ENCODE results near the gene DMRTB1. TPM values are rescaled to one million over a fixed set of nuclear protein-coding genes. Genes with fewer than 3 reads are reported as not detected.

DMRTB1 gene
- total RNA-seq, result not detected

DNA sequence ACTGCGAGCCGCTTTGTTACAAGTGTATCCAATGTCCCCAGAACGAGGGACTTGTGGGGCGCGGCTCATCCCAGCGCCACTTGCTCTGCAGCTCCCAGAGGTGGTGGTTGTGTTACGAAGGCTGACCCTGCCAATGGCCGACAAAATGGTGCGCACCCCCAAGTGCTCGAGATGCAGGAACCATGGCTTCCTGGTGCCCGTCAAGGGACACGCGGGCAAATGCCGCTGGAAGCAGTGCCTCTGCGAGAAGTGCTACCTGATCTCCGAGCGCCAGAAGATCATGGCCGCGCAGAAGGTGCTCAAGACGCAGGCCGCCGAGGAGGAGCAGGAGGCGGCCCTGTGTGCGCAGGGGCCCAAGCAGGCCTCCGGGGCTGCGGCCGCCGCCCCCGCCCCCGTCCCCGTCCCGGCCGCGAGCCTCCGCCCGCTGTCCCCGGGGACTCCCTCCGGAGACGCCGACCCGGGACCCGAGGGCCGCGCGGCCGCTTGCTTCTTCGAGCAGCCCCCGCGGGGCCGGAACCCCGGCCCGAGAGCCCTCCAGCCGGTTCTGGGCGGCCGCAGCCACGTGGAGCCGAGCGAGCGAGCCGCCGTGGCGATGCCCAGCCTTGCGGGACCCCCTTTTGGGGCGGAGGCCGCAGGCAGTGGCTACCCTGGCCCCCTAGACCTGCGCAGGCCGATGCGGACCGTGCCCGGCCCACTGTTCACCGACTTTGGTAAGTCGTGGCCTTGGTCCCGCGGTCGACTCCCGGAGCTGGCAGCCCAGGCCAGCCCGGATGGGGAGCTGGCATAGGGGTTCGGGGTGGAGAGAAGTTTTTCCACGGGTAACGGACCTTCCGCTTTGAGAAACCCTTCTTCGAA lies at the start of gene DMRTB1:
Gene DMRTB1 (plus strand): TSS at position 79 of the 855 bp plus-strand sequence. CDS start 55 bp downstream, at position 134.
- Histone ChIP-seq H3K9ac (ENCODE audit: low read depth in 1 of 3, low read length in 3 of 3) (no peak within 1 kb of the TSS), H3K27ac (ENCODE audit: low read depth, low read length) (no peak within 1 kb of the TSS), H3K9me3 (ENCODE audit: control insufficient read depth in 3 of 3, low read length in 3 of 3) (no peaks in the 10 kb centered on the region), H3K36me3 (ENCODE audit: control insufficient read depth in 3 of 3, insufficient read depth in 3 of 3, low read length in 3 of 3) (no peaks in the 10 kb centered on the region), H3K27me3 (ENCODE audit: control insufficient read depth in 3 of 3, insufficient read depth in 3 of 3, low read length in 3 of 3) (peaks cover 0 to 12% (median 8%) of the 10 kb centered on the region in 3 donors), H3K4me3 (ENCODE audit: low read length in 3 of 3) (no peak within 1 kb of the TSS), H3K4me1 (ENCODE audit: control insufficient read depth in 3 of 3, insufficient read depth in 3 of 3, low read length in 3 of 3) (no peaks in the 10 kb centered on the region)

GRCh38 chr1:53409695-53410094 lies 49.5 kb upstream of the DMRTB1 start:
- no peaks in the 10 kb centered on the region for H3K9me3 ChIP-seq (ENCODE audit: control insufficient read depth in 3 of 3, low read length in 3 of 3)
- H3K4me1 ChIP-seq (ENCODE audit: control insufficient read depth in 3 of 3, insufficient read depth in 3 of 3, low read length in 3 of 3), result no peaks in the 10 kb centered on the region
- H3K27me3 ChIP-seq (ENCODE audit: control insufficient read depth in 3 of 3, insufficient read depth in 3 of 3, low read length in 3 of 3), result peaks cover 6 to 52% (median 42%) of the 10 kb centered on the region in 3 donors
- H3K9ac ChIP-seq (ENCODE audit: low read depth in 1 of 3, low read length in 3 of 3), result no peak overlapping the region
- no peak overlapping the region for H3K4me3 ChIP-seq (ENCODE audit: low read length in 3 of 3)
- no peak overlapping the region for H3K27ac ChIP-seq (ENCODE audit: low read depth, low read length)
- H3K36me3 ChIP-seq (ENCODE audit: control insufficient read depth in 3 of 3, insufficient read depth in 3 of 3, low read length in 3 of 3), result no peaks in the 10 kb centered on the region

DNA sequence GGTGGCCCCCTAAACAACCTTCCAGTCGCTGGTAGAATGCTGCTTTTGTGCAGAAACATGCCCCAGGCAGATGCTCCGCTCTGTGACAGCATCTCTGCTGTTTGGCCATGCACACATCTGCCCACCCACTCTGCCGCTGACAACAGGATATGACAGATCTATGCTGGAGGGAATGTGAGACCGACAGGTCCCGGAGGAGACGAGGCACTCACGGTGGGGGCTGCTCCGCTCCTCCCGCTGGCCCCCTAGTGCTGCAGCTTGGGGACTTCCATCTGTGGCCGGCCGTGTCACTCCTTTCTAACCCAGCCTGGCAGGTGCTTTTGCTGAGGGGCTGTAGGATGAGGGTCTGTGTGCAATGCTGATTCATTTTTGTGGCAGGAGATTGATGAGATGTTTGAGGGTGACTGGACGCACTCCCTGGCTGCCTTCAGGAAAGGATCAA lies 49.1 kb upstream of the DMRTB1 start:
- H3K4me1 ChIP-seq (ENCODE audit: control insufficient read depth in 3 of 3, insufficient read depth in 3 of 3, low read length in 3 of 3), result no peaks in the 10 kb centered on the region
- H3K36me3 ChIP-seq (ENCODE audit: control insufficient read depth in 3 of 3, insufficient read depth in 3 of 3, low read length in 3 of 3), result no peaks in the 10 kb centered on the region
- H3K27me3 ChIP-seq (ENCODE audit: control insufficient read depth in 3 of 3, insufficient read depth in 3 of 3, low read length in 3 of 3), result peaks cover 6 to 52% (median 42%) of the 10 kb centered on the region in 3 donors
- no peak overlapping the region for H3K9ac ChIP-seq (ENCODE audit: low read depth in 1 of 3, low read length in 3 of 3)
- no peak overlapping the region for H3K4me3 ChIP-seq (ENCODE audit: low read length in 3 of 3)
- H3K27ac ChIP-seq (ENCODE audit: low read depth, low read length), result no peak overlapping the region
- no peaks in the 10 kb centered on the region for H3K9me3 ChIP-seq (ENCODE audit: control insufficient read depth in 3 of 3, low read length in 3 of 3)

GRCh38 chr1:53410701-53411100 lies 48.5 kb upstream of the DMRTB1 start:
- Histone ChIP-seq H3K9ac (ENCODE audit: low read depth in 1 of 3, low read length in 3 of 3) (no peak overlapping the region), H3K27ac (ENCODE audit: low read depth, low read length) (no peak overlapping the region), H3K4me3 (ENCODE audit: low read length in 3 of 3) (no peak overlapping the region), H3K4me1 (ENCODE audit: control insufficient read depth in 3 of 3, insufficient read depth in 3 of 3, low read length in 3 of 3) (no peaks in the 10 kb centered on the region), H3K27me3 (ENCODE audit: control insufficient read depth in 3 of 3, insufficient read depth in 3 of 3, low read length in 3 of 3) (peaks cover 6 to 50% (median 42%) of the 10 kb centered on the region in 3 donors), H3K36me3 (ENCODE audit: control insufficient read depth in 3 of 3, insufficient read depth in 3 of 3, low read length in 3 of 3) (no peaks in the 10 kb centered on the region), H3K9me3 (ENCODE audit: control insufficient read depth in 3 of 3, low read length in 3 of 3) (no peaks in the 10 kb centered on the region)

GRCh38 chr1:53411541-53412152 lies 47.6 kb upstream of the DMRTB1 start:
- Histone ChIP-seq H3K27ac (ENCODE audit: low read depth, low read length) (no peak overlapping the region), H3K27me3 (ENCODE audit: control insufficient read depth in 3 of 3, insufficient read depth in 3 of 3, low read length in 3 of 3) (peaks cover 6 to 42% (median 41%) of the 10 kb centered on the region in 3 donors), H3K9me3 (ENCODE audit: control insufficient read depth in 3 of 3, low read length in 3 of 3) (no peaks in the 10 kb centered on the region), H3K4me3 (ENCODE audit: low read length in 3 of 3) (no peak overlapping the region), H3K36me3 (ENCODE audit: control insufficient read depth in 3 of 3, insufficient read depth in 3 of 3, low read length in 3 of 3) (no peaks in the 10 kb centered on the region), H3K9ac (ENCODE audit: low read depth in 1 of 3, low read length in 3 of 3) (no peak overlapping the region), H3K4me1 (ENCODE audit: control insufficient read depth in 3 of 3, insufficient read depth in 3 of 3, low read length in 3 of 3) (no peaks in the 10 kb centered on the region)

DNA sequence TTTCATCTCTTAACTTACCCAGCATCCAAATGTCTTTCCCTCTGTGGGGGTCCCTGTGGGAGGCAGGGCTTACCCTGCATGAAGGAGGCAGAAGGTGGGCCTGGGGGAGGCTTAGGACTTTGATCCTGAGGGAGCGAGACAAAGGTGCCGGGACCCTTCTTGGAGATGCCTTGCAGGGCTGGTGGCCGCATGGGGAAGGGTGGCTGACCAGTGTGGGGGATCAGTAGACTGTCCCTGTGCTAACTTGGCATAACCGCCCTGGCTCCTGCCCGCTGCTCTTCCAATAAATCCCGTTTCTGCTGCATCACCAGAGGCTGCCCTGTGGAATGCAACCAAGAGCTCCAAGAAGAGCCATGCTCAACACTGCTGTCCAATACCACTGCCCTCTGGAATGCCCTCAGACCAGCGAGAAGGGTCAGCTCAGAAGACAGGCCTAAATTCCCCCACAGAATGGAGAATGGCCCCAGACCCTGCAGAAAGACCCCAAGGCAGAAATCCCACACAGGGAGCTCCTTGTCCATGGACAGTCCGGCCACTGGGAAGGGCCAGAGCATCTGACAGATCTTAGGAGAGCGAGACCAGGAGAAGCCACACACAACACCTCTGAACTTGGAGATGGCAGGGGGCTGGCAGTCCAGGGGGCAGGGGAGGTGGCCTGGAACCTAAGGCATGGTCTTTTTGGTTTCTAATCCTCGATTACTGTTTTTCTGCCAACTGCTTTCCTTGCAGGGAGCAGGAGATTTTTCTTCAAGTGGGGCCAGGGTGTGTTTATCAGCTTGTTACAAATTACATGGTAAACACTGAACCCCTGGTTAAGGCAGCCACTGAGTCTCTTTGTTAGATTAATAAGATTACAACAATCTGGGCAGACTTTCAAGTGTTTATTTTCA lies 46.7 kb upstream of the DMRTB1 start:
- Histone ChIP-seq H3K9ac (ENCODE audit: low read depth in 1 of 3, low read length in 3 of 3) (no peak overlapping the region), H3K27ac (ENCODE audit: low read depth, low read length) (no peak overlapping the region), H3K9me3 (ENCODE audit: control insufficient read depth in 3 of 3, low read length in 3 of 3) (no peaks in the 10 kb centered on the region), H3K36me3 (ENCODE audit: control insufficient read depth in 3 of 3, insufficient read depth in 3 of 3, low read length in 3 of 3) (no peaks in the 10 kb centered on the region), H3K27me3 (ENCODE audit: control insufficient read depth in 3 of 3, insufficient read depth in 3 of 3, low read length in 3 of 3) (peaks cover 3 to 41% (median 35%) of the 10 kb centered on the region in 3 donors), H3K4me3 (ENCODE audit: low read length in 3 of 3) (no peak overlapping the region), H3K4me1 (ENCODE audit: control insufficient read depth in 3 of 3, insufficient read depth in 3 of 3, low read length in 3 of 3) (no peaks in the 10 kb centered on the region)

GRCh38 chr1:53413175-53414001 lies 45.8 kb upstream of the DMRTB1 start:
- peaks cover 0 to 43% (median 41%) of the 10 kb centered on the region in 3 donors for H3K27me3 ChIP-seq (ENCODE audit: control insufficient read depth in 3 of 3, insufficient read depth in 3 of 3, low read length in 3 of 3)
- H3K36me3 ChIP-seq (ENCODE audit: control insufficient read depth in 3 of 3, insufficient read depth in 3 of 3, low read length in 3 of 3), result no peaks in the 10 kb centered on the region
- no peaks in the 10 kb centered on the region for H3K4me1 ChIP-seq (ENCODE audit: control insufficient read depth in 3 of 3, insufficient read depth in 3 of 3, low read length in 3 of 3)
- no peak overlapping the region for H3K27ac ChIP-seq (ENCODE audit: low read depth, low read length)
- H3K4me3 ChIP-seq (ENCODE audit: low read length in 3 of 3), result no peak overlapping the region
- no peak overlapping the region for H3K9ac ChIP-seq (ENCODE audit: low read depth in 1 of 3, low read length in 3 of 3)
- no peaks in the 10 kb centered on the region for H3K9me3 ChIP-seq (ENCODE audit: control insufficient read depth in 3 of 3, low read length in 3 of 3)

DNA sequence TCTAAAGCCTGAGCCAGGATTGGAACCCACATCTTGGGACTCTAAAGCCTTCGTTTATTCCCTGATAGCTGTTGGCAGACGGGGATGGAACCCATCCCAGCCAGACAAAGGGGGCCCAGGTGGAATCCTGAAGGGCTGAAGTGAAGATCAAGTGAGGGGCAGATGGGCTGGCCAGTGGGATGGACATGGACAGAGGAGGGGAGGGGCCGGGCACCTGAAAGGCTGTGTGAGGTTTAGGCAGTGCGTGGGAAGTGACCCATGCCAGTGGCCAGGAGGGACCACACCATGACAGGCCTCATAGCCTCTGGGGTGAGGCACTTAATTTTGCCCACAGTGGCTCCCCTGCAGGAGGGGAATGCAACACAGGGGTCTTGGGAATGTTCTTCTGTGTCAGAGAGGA lies 44.6 kb upstream of the DMRTB1 start:
- no peak overlapping the region for H3K9ac ChIP-seq (ENCODE audit: low read depth in 1 of 3, low read length in 3 of 3)
- H3K4me1 ChIP-seq (ENCODE audit: control insufficient read depth in 3 of 3, insufficient read depth in 3 of 3, low read length in 3 of 3), result no peaks in the 10 kb centered on the region
- no peaks in the 10 kb centered on the region for H3K9me3 ChIP-seq (ENCODE audit: control insufficient read depth in 3 of 3, low read length in 3 of 3)
- peaks cover 7 to 37% (median 36%) of the 10 kb centered on the region in 3 donors for H3K27me3 ChIP-seq (ENCODE audit: control insufficient read depth in 3 of 3, insufficient read depth in 3 of 3, low read length in 3 of 3)
- no peak overlapping the region for H3K4me3 ChIP-seq (ENCODE audit: low read length in 3 of 3)
- no peak overlapping the region for H3K27ac ChIP-seq (ENCODE audit: low read depth, low read length)
- no peaks in the 10 kb centered on the region for H3K36me3 ChIP-seq (ENCODE audit: control insufficient read depth in 3 of 3, insufficient read depth in 3 of 3, low read length in 3 of 3)

DNA sequence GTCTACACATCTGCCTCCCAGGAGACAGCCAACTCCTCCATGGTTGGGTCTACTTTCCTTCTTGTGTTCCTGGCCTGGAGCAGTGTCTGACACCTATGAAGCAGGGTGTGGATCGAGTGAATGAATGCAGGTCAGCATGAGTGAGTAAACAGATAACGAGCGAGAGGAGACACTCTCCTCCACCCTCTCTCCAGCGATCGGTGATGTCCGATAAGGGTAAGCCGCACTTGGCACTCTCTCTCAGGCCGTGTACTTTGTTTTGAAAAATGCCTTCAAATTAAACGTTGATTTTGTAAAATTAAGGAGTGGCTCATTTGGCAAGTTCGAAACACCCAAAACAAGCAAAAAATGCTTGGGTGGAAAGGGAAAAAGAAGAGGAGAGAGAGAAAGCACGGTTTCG lies 43.8 kb upstream of the DMRTB1 start:
- Histone ChIP-seq H3K9me3 (ENCODE audit: control insufficient read depth in 3 of 3, low read length in 3 of 3) (no peaks in the 10 kb centered on the region), H3K27me3 (ENCODE audit: control insufficient read depth in 3 of 3, insufficient read depth in 3 of 3, low read length in 3 of 3) (peaks cover 7 to 29% (median 29%) of the 10 kb centered on the region in 3 donors), H3K27ac (ENCODE audit: low read depth, low read length) (no peak overlapping the region), H3K4me3 (ENCODE audit: low read length in 3 of 3) (no peak overlapping the region), H3K9ac (ENCODE audit: low read depth in 1 of 3, low read length in 3 of 3) (no peak overlapping the region), H3K4me1 (ENCODE audit: control insufficient read depth in 3 of 3, insufficient read depth in 3 of 3, low read length in 3 of 3) (no peaks in the 10 kb centered on the region), H3K36me3 (ENCODE audit: control insufficient read depth in 3 of 3, insufficient read depth in 3 of 3, low read length in 3 of 3) (no peaks in the 10 kb centered on the region)
